OCI-LY7 (cell line): ENCODE measurements around the gene ZFR2.

Experiments
- CTCF ChIP-seq: fragments of 200-600 bp; sonication (generic); conservative IDR thresholded peaks from 2 replicates; pipeline ENCODE4 v1.5.1; 2014; ENCODE audit warnings: mild to moderate bottlenecking, antibody characterized with exemption, low read length, moderate library complexity, mixed read lengths
- EZH2phosphoT487 ChIP-seq: fragments of 200-600 bp; sonication (generic); IDR thresholded peaks from 2 replicates; pipeline ENCODE4 v1.6.1; 2018; ENCODE audit warnings: low read depth, borderline replicate concordance, mild to moderate bottlenecking, mixed run types, antibody characterized with exemption, low read length, moderate library complexity, mixed read lengths

DNA sequence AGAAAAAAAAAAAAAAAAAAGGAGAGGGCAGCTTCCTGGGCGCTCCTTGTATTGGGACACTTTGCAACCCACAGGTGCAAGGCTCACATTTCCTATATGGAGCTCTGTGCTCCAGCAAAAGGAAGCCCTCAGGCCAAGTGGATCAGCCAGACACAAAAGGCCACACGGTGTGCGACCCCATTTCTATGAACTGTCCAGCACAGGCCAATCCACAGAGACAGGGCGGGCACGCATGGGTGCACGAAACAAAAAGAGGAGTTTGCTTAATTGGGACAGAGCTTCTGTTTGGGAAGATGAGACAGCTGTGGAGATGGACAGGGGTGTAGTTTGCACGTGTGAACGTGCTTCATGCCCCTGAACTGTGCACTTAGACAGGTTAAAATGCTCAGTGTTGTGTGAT is 51.1 kb downstream of the ZFR2 start:
- TF ChIP-seq CTCF = no peak
- no peak for TF ChIP-seq EZH2phosphoT487
